Measurements from ENCODE around the gene MSX1. TPM values are rescaled to one million over a fixed set of nuclear protein-coding genes. Genes with fewer than 3 reads are reported as not detected.

The MSX1 gene
- total RNA-seq, 1 experiment from 2014 or later: 4.7 TPM

DNA sequence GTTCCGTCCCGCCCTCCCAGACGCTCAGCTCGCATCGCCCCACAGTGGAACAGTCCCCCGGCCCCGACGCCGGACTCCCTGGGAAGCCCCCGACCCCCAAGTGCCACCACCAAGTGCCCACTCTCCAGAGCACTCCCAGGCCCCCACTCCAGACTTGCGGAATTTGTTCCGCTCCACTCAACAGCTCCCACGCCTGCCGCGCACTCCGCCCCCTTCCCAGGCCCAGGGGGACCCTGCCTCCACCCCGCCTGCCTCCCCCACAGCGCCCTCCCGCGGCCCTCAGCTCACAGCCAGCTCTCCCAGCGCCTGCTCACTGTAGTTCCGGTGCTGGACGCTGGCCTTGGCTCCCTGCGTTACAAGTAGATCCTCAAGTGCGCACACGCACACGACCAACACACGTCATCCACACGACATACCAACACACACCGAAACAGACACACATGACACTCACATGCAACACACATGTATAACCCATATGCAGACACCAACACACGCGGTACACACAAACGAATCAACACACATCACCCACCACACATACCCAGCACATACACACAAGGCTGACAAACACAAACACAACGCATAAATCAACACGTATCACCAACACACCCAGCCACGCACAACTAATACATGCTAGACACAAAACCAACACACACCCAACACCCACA lies 8.0 kb downstream of the MSX1 start:
- ChIA-PET POLR2A (ENCODE audit: low non-redundant PET) (no interaction called here), CTCF (interaction anchor here (0.7 kb wide), 1 partner anchor 379 kb away, joined by 4 read pairs; no protein-coding TSS in a partner anchor)
- no TSS peak for BruUV-seq (replicated peaks)
- DNase-seq (ENCODE audit: low spot score): no peak
- intact Hi-C loops (cut with micrococcal nuclease; ENCODE audit: unreplicated experiment): no loop called here
- no peaks in the 10 kb centered on the region for H3K9me3 ChIP-seq (ENCODE audit: low read depth, low read length, poor library complexity, severe bottlenecking)
- H3K4me3 ChIP-seq (ENCODE audit: low read depth, low read length, poor library complexity, severe bottlenecking): no peak overlapping the region
- no peaks in the 10 kb centered on the region for H3K4me1 ChIP-seq (ENCODE audit: insufficient read depth, low read length, poor library complexity, severe bottlenecking)
- no peaks in the 10 kb centered on the region for H3K36me3 ChIP-seq (ENCODE audit: insufficient read depth, low read length, poor library complexity, severe bottlenecking)
- H3K27me3 ChIP-seq (replicated peaks; ENCODE audit: insufficient read depth, low read depth, low read length, poor library complexity): peaks cover 87% of the 10 kb centered on the region
- TF ChIP-seq EZH2 (IDR thresholded peaks at IDR 0.05; ENCODE audit: borderline replicate concordance, low read depth, low read length, poor library complexity, severe bottlenecking): peak; percentile 23
- TF ChIP-seq, protein P1, sequence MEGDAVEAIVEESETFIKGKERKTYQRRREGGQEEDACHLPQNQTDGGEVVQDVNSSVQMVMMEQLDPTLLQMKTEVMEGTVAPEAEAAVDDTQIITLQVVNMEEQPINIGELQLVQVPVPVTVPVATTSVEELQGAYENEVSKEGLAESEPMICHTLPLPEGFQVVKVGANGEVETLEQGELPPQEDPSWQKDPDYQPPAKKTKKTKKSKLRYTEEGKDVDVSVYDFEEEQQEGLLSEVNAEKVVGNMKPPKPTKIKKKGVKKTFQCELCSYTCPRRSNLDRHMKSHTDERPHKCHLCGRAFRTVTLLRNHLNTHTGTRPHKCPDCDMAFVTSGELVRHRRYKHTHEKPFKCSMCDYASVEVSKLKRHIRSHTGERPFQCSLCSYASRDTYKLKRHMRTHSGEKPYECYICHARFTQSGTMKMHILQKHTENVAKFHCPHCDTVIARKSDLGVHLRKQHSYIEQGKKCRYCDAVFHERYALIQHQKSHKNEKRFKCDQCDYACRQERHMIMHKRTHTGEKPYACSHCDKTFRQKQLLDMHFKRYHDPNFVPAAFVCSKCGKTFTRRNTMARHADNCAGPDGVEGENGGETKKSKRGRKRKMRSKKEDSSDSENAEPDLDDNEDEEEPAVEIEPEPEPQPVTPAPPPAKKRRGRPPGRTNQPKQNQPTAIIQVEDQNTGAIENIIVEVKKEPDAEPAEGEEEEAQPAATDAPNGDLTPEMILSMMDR (conservative IDR thresholded peaks at IDR 0.05; ENCODE audit: low read depth, low read length): peak; percentile 27; the same call in 1 of the 2 replicates
- no peak overlapping the region for H3K27ac ChIP-seq (ENCODE audit: low read depth, low read length, poor library complexity, severe bottlenecking)

DNA sequence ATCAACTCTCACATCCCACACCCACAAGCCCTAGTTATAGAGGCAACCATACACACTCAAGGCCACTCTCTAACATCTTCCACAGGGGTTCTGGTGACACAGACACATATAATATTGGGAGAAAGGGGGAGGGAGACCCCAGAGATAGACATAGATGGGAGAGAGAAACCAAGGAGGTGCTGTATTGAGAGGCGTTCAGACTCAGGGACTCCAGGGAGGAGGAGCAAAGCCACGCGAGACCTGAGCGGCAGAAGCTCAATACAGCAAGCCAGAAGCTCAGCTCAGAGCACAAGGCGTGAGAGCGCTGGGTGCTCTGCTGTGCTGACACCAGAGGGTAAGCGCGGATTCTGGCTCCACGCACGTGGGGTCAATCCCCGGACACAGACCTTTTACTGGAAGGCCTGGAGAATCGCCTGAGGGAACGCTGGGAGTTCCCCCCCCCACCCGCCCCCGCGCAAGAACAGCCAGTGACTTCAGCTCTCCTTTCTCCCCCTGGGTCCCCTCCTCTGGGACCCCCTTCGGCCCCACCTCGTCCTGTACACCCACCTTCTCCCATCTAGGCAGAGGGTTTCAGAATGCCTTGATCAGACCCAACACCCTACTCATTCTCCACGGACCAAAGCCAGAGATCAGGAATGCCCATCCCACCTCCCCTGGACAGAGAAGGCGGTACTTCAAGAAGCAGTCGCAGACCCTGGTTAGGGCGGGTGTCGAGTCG lies 8.7 kb downstream of the MSX1 start:
- Histone ChIP-seq H3K27ac (ENCODE audit: low read depth, low read length, poor library complexity, severe bottlenecking) (no peak overlapping the region), H3K4me3 (ENCODE audit: low read depth, low read length, poor library complexity, severe bottlenecking) (no peak overlapping the region), H3K9me3 (ENCODE audit: low read depth, low read length, poor library complexity, severe bottlenecking) (no peaks in the 10 kb centered on the region), H3K36me3 (ENCODE audit: insufficient read depth, low read length, poor library complexity, severe bottlenecking) (no peaks in the 10 kb centered on the region), H3K27me3 (replicated peaks; ENCODE audit: insufficient read depth, low read depth, low read length, poor library complexity) (peaks cover 94% of the 10 kb centered on the region), H3K4me1 (ENCODE audit: insufficient read depth, low read length, poor library complexity, severe bottlenecking) (no peaks in the 10 kb centered on the region)
- DNase-seq (ENCODE audit: low spot score): no peak
- TF ChIP-seq, protein P1 (conservative IDR thresholded peaks at IDR 0.05; ENCODE audit: low read depth, low read length): no peak
- peak; percentile 10 for TF ChIP-seq EZH2 (IDR thresholded peaks at IDR 0.05; ENCODE audit: borderline replicate concordance, low read depth, low read length, poor library complexity, severe bottlenecking)
- intact Hi-C loops (cut with micrococcal nuclease; ENCODE audit: unreplicated experiment): no loop called here
- no TSS peak for BruUV-seq (replicated peaks)
- CTCF ChIA-PET: interaction anchor here (0.7 kb wide), 1 partner anchor 380 kb away, joined by 4 read pairs; no protein-coding TSS in a partner anchor
- POLR2A ChIA-PET (ENCODE audit: low non-redundant PET): no interaction called here

- Histone ChIP-seq H3K4me3 (ENCODE audit: low read depth, low read length, poor library complexity, severe bottlenecking) (no peak overlapping the region), H3K27me3 (replicated peaks; ENCODE audit: insufficient read depth, low read depth, low read length, poor library complexity) (peaks cover 97% of the 10 kb centered on the region), H3K27ac (ENCODE audit: low read depth, low read length, poor library complexity, severe bottlenecking) (no peak overlapping the region), H3K4me1 (ENCODE audit: insufficient read depth, low read length, poor library complexity, severe bottlenecking) (no peaks in the 10 kb centered on the region), H3K36me3 (ENCODE audit: insufficient read depth, low read length, poor library complexity, severe bottlenecking) (no peaks in the 10 kb centered on the region), H3K9me3 (ENCODE audit: low read depth, low read length, poor library complexity, severe bottlenecking) (no peaks in the 10 kb centered on the region)
- TF ChIP-seq EZH2 (IDR thresholded peaks at IDR 0.05; ENCODE audit: borderline replicate concordance, low read depth, low read length, poor library complexity, severe bottlenecking): no peak
- TF ChIP-seq, protein P1 (conservative IDR thresholded peaks at IDR 0.05; ENCODE audit: low read depth, low read length): no peak
- no peak for DNase-seq (ENCODE audit: low spot score)
- intact Hi-C loops (cut with micrococcal nuclease; ENCODE audit: unreplicated experiment): no loop called here
- POLR2A ChIA-PET (ENCODE audit: low non-redundant PET): no interaction called here
- CTCF ChIA-PET: no interaction called here
- BruUV-seq (replicated peaks): no TSS peak
Observed at GRCh38 chr4:4868758-4869723, 9.6 kb downstream of the MSX1 start.
